CD8-positive, alpha-beta memory T cell (primary cell): ENCODE data around the gene YLPM1. TPM values are rescaled to one million over a fixed set of nuclear protein-coding genes. Genes with fewer than 3 reads are reported as not detected.
"Not testable (repeated sequence)": the region's sequence is repeated elsewhere in the genome, so short reads cannot be mapped to it uniquely, and the experiment has no call there.

Source experiments
- CTCF ChIA-PET: fragments of 350-600 bp; sonication (Branson Sonifier 250); formaldehyde crosslinking; loops from one replicate; lab custom pipeline; 2021; ENCODE audit warnings: antibody characterized with exemption; lab: Charles Lee
- POLR2A ChIA-PET: fragments of 350-600 bp; sonication (Branson Sonifier 250); formaldehyde crosslinking; loops from one replicate; lab custom pipeline; 2021; ENCODE audit warnings: antibody characterized with exemption; lab: Charles Lee
- DNase-seq, 5 donors: peaks; one replicate each; pipeline versions ENCODE4 v3.0.0 to v3.0.0-alpha.2; 2020 to 2022; ENCODE audit warnings: mixed read lengths in 1 of 5
- H3K27ac ChIP-seq: one replicate; pipeline ENCODE4 v1.7.0; 2013; ENCODE audit warnings: low read depth, mild to moderate bottlenecking, low read length, moderate library complexity
- H3K27me3 ChIP-seq: 2 replicates; pipeline ENCODE4 v1.7.0; 2013; ENCODE audit warnings: low read length, mild to moderate bottlenecking; ENCODE audit not compliant: insufficient read depth, poor library complexity, severe bottlenecking
- H3K36me3 ChIP-seq: 2 replicates; pipeline ENCODE4 v1.7.0; 2013; ENCODE audit warnings: mild to moderate bottlenecking, low read length, moderate library complexity; ENCODE audit not compliant: insufficient read depth
- H3K4me1 ChIP-seq: 2 replicates; pipeline ENCODE4 v1.7.0; 2013; ENCODE audit warnings: mild to moderate bottlenecking, low read length, moderate library complexity; ENCODE audit not compliant: insufficient read depth
- H3K4me3 ChIP-seq: 2 replicates; pipeline ENCODE4 v1.7.0; 2013; ENCODE audit warnings: mild to moderate bottlenecking, low read length
- H3K9me3 ChIP-seq: 2 replicates; pipeline ENCODE4 v1.7.0; 2013; ENCODE audit warnings: mild to moderate bottlenecking, low read length
- H3K27ac Mint-ChIP-seq, 8 donors: one replicate each; pipeline ENCODE4 v1.8.0; 2020 to 2021; ENCODE audit warnings: mixed read lengths in 8 of 8, mild to moderate bottlenecking in 6 of 8, inconsistent platforms in 3 of 8, moderate library complexity in 3 of 8
- H3K27me3 Mint-ChIP-seq, 2 donors: one replicate each; pipeline ENCODE4 v1.8.0; 2020 to 2021; ENCODE audit warnings: mixed read lengths in 2 of 2, mild to moderate bottlenecking in 1 of 2, moderate library complexity in 1 of 2
- H3K36me3 Mint-ChIP-seq, 3 donors: one replicate each; pipeline ENCODE4 v1.8.0; 2020 to 2021; ENCODE audit warnings: mixed read lengths in 3 of 3, inconsistent platforms in 1 of 3, mild to moderate bottlenecking in 1 of 3
- H3K4me1 Mint-ChIP-seq, 3 donors: one replicate each; pipeline ENCODE4 v1.8.0; 2020 to 2021; ENCODE audit warnings: mixed read lengths in 3 of 3, inconsistent platforms in 1 of 3, mild to moderate bottlenecking in 1 of 3
- H3K4me3 Mint-ChIP-seq, 7 donors: one replicate each; pipeline ENCODE4 v1.8.0; 2020 to 2021; ENCODE audit warnings: mixed read lengths in 7 of 7, mild to moderate bottlenecking in 6 of 7, moderate library complexity in 4 of 7, inconsistent platforms in 2 of 7
- H3K9me3 Mint-ChIP-seq, 5 donors: one replicate each; pipeline ENCODE4 v1.8.0; 2020 to 2022; ENCODE audit warnings: mixed read lengths in 5 of 5, mild to moderate bottlenecking in 3 of 5, moderate library complexity in 2 of 5, inconsistent platforms in 1 of 5
- polyA plus RNA-seq: library from polyadenylated mRNA; unstranded; fragments of 300-500 nt; fragmentation: Illumina TruSeq; gene quantifications from one replicate; pipeline ENCODE4 v1.2.3, GENCODE V29; 2021
- total RNA-seq, 2 experiments: library from RNA; stranded (reverse); gene quantifications; one replicate each; pipeline ENCODE4 v1.2.3, GENCODE V29; 2021

The YLPM1 gene
- total and polyA plus RNA-seq, 3 experiments from 2014 or later, result 16.9 to 53.8 (median 52.2) TPM

- CTCF ChIA-PET, result interaction anchor here (1.2 kb wide), 1 partner anchor 129 kb away, joined by 5 read pairs; no protein-coding TSS in a partner anchor
- Histone ChIP-seq H3K27ac (no peak overlapping the region), H3K27me3 (no peaks in the 10 kb centered on the region), H3K9me3 (no peaks in the 10 kb centered on the region), H3K36me3 (peaks cover 15% of the 10 kb centered on the region), H3K4me3 (no peak overlapping the region), H3K4me1 (no peaks in the 10 kb centered on the region)
- Mint-ChIP-seq H3K27me3 (no peaks in the 10 kb centered on the region), H3K36me3 (peaks cover 3 to 55% (median 14%) of the 10 kb centered on the region in 3 donors), H3K27ac (no peak overlapping the region), H3K9me3 (no peaks in the 10 kb centered on the region), H3K4me3 (no peak overlapping the region), H3K4me1 (no peaks in the 10 kb centered on the region)
- DNase-seq, result no peak
- POLR2A ChIA-PET, result no interaction called here
Measured at GRCh38 chr14:74737753-74738325, 25.3 kb upstream of the YLPM1 start.

- no peaks in the 10 kb centered on the region for H3K9me3 ChIP-seq
- Mint-ChIP-seq H3K9me3 (no peaks in the 10 kb centered on the region), H3K4me3 (no peak overlapping the region), H3K36me3 (peaks cover 3 to 40% (median 10%) of the 10 kb centered on the region in 3 donors), H3K27me3 (no peaks in the 10 kb centered on the region), H3K4me1 (no peaks in the 10 kb centered on the region), H3K27ac (peak overlapping the region in 2 of 8 donors; percentile 5 to 21)
- no peaks in the 10 kb centered on the region for H3K27me3 ChIP-seq
- ChIA-PET CTCF (no interaction called here), POLR2A (no interaction called here)
- no peak for DNase-seq
- no peak overlapping the region for H3K4me3 ChIP-seq
- H3K36me3 ChIP-seq, result peaks cover 4% of the 10 kb centered on the region
- H3K27ac ChIP-seq, result no peak overlapping the region
- no peaks in the 10 kb centered on the region for H3K4me1 ChIP-seq
Measured at GRCh38 chr14:74739293-74740030, 23.7 kb upstream of the YLPM1 start.

GRCh38 chr14:74747237-74747636, 15.9 kb upstream of the YLPM1 start:
- POLR2A ChIA-PET, result no interaction called here
- CTCF ChIA-PET, result no interaction called here
- H3K4me3 ChIP-seq, result no peak overlapping the region
- H3K27me3 Mint-ChIP-seq, result peaks cover 0 to 4% of the 10 kb centered on the region in 2 donors
- H3K4me1 Mint-ChIP-seq, result no peaks in the 10 kb centered on the region
- no peak overlapping the region for H3K27ac Mint-ChIP-seq
- no peaks in the 10 kb centered on the region for H3K9me3 ChIP-seq
- peaks cover 0 to 5% (median 5%) of the 10 kb centered on the region in 5 donors for H3K9me3 Mint-ChIP-seq
- peaks cover 0 to 4% (median 1%) of the 10 kb centered on the region in 3 donors for H3K36me3 Mint-ChIP-seq
- no peaks in the 10 kb centered on the region for H3K27me3 ChIP-seq
- H3K4me1 ChIP-seq, result no peaks in the 10 kb centered on the region
- H3K36me3 ChIP-seq, result no peaks in the 10 kb centered on the region
- no peak overlapping the region for H3K27ac ChIP-seq
- no peak for DNase-seq
- no peak overlapping the region for H3K4me3 Mint-ChIP-seq

- H3K9me3 Mint-ChIP-seq, result peaks cover 3 to 17% (median 13%) of the 10 kb centered on the region in 5 donors
- POLR2A ChIA-PET, result no interaction called here
- peaks cover 0 to 13% of the 10 kb centered on the region in 2 donors for H3K27me3 Mint-ChIP-seq
- H3K4me3 Mint-ChIP-seq, result no peak overlapping the region
- H3K27ac Mint-ChIP-seq, result no peak overlapping the region
- no peak overlapping the region for H3K4me3 ChIP-seq
- peaks cover 2 to 15% (median 3%) of the 10 kb centered on the region in 3 donors for H3K36me3 Mint-ChIP-seq
- no peak for DNase-seq
- CTCF ChIA-PET, result no interaction called here
- no peak overlapping the region for H3K27ac ChIP-seq
- no peaks in the 10 kb centered on the region for H3K27me3 ChIP-seq
- no peaks in the 10 kb centered on the region for H3K9me3 ChIP-seq
- H3K4me1 ChIP-seq, result no peaks in the 10 kb centered on the region
- no peaks in the 10 kb centered on the region for H3K4me1 Mint-ChIP-seq
- H3K36me3 ChIP-seq, result no peaks in the 10 kb centered on the region
Measured at GRCh38 chr14:74754157-74754556, 9.0 kb upstream of the YLPM1 start.

- Mint-ChIP-seq H3K36me3 (peaks cover 2 to 15% (median 3%) of the 10 kb centered on the region in 3 donors), H3K9me3 (peaks cover 3 to 17% (median 13%) of the 10 kb centered on the region in 5 donors), H3K27me3 (peaks cover 0 to 13% of the 10 kb centered on the region in 2 donors), H3K27ac (no peak overlapping the region), H3K4me3 (no peak overlapping the region), H3K4me1 (no peaks in the 10 kb centered on the region)
- CTCF ChIA-PET, result no interaction called here
- Histone ChIP-seq H3K9me3 (no peaks in the 10 kb centered on the region), H3K4me1 (no peaks in the 10 kb centered on the region), H3K36me3 (no peaks in the 10 kb centered on the region), H3K27me3 (no peaks in the 10 kb centered on the region), H3K4me3 (no peak overlapping the region), H3K27ac (no peak overlapping the region)
- no peak for DNase-seq
- POLR2A ChIA-PET, result no interaction called here
Measured at GRCh38 chr14:74754899-74755298, 8.2 kb upstream of the YLPM1 start.

- H3K27me3 ChIP-seq, result no peaks in the 10 kb centered on the region
- H3K36me3 ChIP-seq, result no peaks in the 10 kb centered on the region
- Mint-ChIP-seq H3K27me3 (peaks cover 0 to 13% of the 10 kb centered on the region in 2 donors), H3K4me1 (no peaks in the 10 kb centered on the region), H3K4me3 (no peak overlapping the region), H3K27ac (no peak overlapping the region), H3K36me3 (peaks cover 2 to 15% (median 3%) of the 10 kb centered on the region in 3 donors), H3K9me3 (peaks cover 3 to 17% (median 13%) of the 10 kb centered on the region in 5 donors)
- DNase-seq, result no peak
- H3K4me1 ChIP-seq, result no peaks in the 10 kb centered on the region
- ChIA-PET POLR2A (no interaction called here), CTCF (no interaction called here)
- no peak overlapping the region for H3K4me3 ChIP-seq
- no peaks in the 10 kb centered on the region for H3K9me3 ChIP-seq
- H3K27ac ChIP-seq, result no peak overlapping the region
Measured at GRCh38 chr14:74756326-74756725, 6.8 kb upstream of the YLPM1 start.

- CTCF ChIA-PET, H3K9me3 Mint-ChIP-seq, H3K27ac Mint-ChIP-seq: not testable (repeated sequence)
Measured at GRCh38 chr14:74758505-74758904, 4.6 kb upstream of the YLPM1 start.

More at GRCh38 chr14:74758505-74758904, 4.6 kb upstream of the YLPM1 start:
- H3K27me3 Mint-ChIP-seq, H3K4me3 Mint-ChIP-seq, H3K9me3 ChIP-seq, H3K27ac ChIP-seq, H3K36me3 Mint-ChIP-seq, DNase-seq, H3K27me3 ChIP-seq, POLR2A ChIA-PET, H3K36me3 ChIP-seq, H3K4me3 ChIP-seq: not testable (repeated sequence)
- peaks cover 7 to 12% (median 11%) of the 10 kb centered on the region in 3 donors for H3K4me1 Mint-ChIP-seq
- H3K4me1 ChIP-seq, result peaks cover 10% of the 10 kb centered on the region
